ENCODE measurements around the gene TCEAL3.

DNA sequence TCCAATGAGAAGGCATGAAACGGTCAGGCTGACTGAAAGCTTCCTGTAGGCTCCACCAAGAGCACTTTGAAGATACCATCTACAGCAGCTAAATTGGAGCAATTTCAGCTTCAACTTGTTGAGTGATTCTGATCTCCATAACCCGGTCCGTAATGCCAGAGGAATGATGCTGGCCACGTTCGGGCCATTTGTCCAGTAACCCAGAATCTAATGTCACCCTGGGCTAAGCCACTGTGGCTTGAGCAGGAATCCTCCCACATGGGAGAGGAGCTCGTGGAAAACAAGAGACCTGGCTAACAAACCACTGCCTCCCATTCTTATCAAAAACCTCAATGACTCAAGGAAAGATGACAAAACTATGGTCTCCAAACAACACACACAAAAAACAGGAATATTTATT lies 36.6 kb upstream of the TCEAL3 start:
- TF ChIP-seq CTCF (IDR thresholded peaks at IDR 0.05) (no peak), POLR2A (IDR thresholded peaks at IDR 0.05) (no peak)
